Muscle layer of duodenum (tissue), 2 donors: Measurements from ENCODE around the gene PEX14.
"Not testable (repeated sequence)": the region's sequence is repeated elsewhere in the genome, so short reads cannot be mapped to it uniquely, and the experiment has no call there.

ENCODE experiments used
- H3K27ac ChIP-seq: one replicate; pipeline ENCODE4 v1.7.0; 2013; ENCODE audit warnings: mild to moderate bottlenecking, low read length
- H3K27me3 ChIP-seq: one replicate; pipeline ENCODE4 v1.7.0; 2013; ENCODE audit warnings: low read depth, mild to moderate bottlenecking, control low read depth, low read length
- H3K36me3 ChIP-seq, 2 donors: one replicate each; pipeline ENCODE4 v1.7.0; 2013; ENCODE audit warnings: low read length in 2 of 2, control low read depth in 1 of 2, mild to moderate bottlenecking in 1 of 2; ENCODE audit not compliant: insufficient read depth in 2 of 2, control insufficient read depth in 1 of 2
- H3K4me1 ChIP-seq, 2 donors: one replicate each; pipeline ENCODE4 v1.7.0; 2013; ENCODE audit warnings: low read length in 2 of 2, mild to moderate bottlenecking in 2 of 2, control low read depth in 1 of 2, moderate library complexity in 1 of 2; ENCODE audit not compliant: insufficient read depth in 2 of 2, control insufficient read depth in 1 of 2
- H3K4me3 ChIP-seq, 2 donors: one replicate each; pipeline ENCODE4 v1.7.0; 2013; ENCODE audit warnings: low read length in 2 of 2, low read depth in 1 of 2, mild to moderate bottlenecking in 1 of 2
- H3K9me3 ChIP-seq, 2 donors: one replicate each; pipeline ENCODE4 v1.7.0; 2013; ENCODE audit warnings: low read length in 2 of 2, control low read depth in 1 of 2, mild to moderate bottlenecking in 1 of 2; ENCODE audit not compliant: control insufficient read depth in 1 of 2
- donor health status: healthy.

The PEX14 gene

DNA sequence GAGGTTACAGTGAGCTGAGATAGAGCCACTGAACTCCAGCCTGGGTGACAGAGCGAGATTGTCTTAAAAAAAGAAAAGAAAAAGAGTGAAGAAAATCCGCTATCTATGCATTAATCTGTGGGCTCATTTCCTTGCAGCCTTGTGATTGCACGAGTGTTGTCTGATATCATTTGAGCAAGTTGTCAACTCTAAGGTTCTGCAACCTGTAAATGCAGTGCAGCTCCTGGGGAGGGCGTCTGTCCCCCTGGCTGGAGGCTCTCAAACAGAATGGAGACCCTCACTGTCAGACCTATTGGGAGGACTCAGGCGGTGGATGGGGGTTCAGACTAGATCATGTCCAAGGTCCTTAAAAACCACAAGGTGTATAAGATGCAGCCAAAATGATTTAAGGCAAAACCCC lies 18.7 kb upstream of the PEX14 start:
- Histone ChIP-seq H3K36me3 (peaks cover 1 to 8% of the 10 kb centered on the region in 2 donors), H3K9me3 (no peaks in the 10 kb centered on the region), H3K4me3 (no peak overlapping the region), H3K27me3 (no peaks in the 10 kb centered on the region), H3K27ac (no peak overlapping the region), H3K4me1 (peaks cover 0 to 7% of the 10 kb centered on the region in 2 donors)

DNA sequence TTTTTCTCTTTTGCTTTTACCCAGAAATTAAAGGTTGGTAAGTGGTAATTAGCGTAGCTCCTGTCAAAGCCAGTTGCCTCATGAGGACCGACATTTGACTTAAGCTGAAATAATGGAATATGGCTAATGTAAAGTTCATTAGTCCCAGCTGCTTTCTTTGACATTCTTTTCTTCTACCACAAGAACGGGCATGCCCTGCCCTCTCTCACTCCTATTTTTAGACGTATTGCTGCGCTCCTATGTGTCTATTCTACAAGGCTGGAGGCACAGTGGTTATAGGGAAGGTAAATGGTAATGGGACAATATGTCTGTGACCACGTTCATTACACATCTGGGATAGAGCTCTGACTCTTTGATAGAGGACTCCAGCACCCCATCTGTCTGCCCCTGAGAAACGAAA lies 18.1 kb upstream of the PEX14 start:
- Histone ChIP-seq H3K4me1 (peaks cover 0 to under 1% of the 10 kb centered on the region in 2 donors), H3K27ac (no peak overlapping the region), H3K36me3 (peaks cover 7 to 15% of the 10 kb centered on the region in 2 donors), H3K9me3 (no peaks in the 10 kb centered on the region), H3K4me3 (no peak overlapping the region), H3K27me3 (no peaks in the 10 kb centered on the region)

DNA sequence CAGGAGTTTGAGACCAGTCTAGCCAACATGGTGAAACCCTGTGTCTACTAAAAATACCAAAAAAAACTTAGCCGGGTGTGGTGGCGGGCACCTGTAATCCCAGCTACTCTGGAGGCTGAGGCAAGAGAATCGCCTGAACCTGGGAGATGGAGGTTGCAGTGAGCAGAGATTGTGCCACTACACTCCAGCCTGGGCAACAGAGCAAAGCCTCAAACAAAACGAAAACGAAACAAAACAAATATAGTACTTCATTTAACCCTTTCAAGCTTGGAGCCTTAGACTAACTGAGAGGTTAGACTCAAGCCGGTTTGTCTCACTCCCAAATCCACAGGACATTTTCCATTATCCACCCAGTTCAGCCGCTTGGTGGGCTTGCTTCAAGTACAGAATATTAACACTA lies 17.3 kb upstream of the PEX14 start:
- H3K36me3 ChIP-seq, result peaks cover 14 to 17% of the 10 kb centered on the region in 2 donors
- H3K9me3 ChIP-seq, H3K27ac ChIP-seq, H3K4me3 ChIP-seq, H3K4me1 ChIP-seq, H3K27me3 ChIP-seq: not testable (repeated sequence)

DNA sequence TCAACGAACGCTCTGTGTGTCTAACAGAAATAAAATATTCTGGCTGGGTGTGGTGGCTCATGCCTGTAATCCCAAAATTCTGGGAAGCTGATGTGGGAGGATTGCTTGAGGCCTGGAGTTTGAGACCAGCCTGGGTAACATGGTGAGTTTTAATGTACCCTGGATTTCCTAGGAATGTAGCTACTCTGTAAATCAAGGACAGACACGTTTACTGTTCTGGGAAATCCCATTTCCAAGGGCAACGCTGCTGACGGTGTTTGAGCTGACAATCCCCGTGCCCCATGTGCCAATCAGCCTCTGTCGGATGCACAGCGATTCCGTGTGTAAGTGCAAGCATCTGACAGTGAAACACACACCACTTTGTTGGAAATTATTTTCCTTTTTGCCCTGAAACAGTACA lies 16.9 kb upstream of the PEX14 start:
- Histone ChIP-seq H3K4me3 (no peak overlapping the region), H3K4me1 (no peaks in the 10 kb centered on the region), H3K27ac (no peak overlapping the region)

DNA sequence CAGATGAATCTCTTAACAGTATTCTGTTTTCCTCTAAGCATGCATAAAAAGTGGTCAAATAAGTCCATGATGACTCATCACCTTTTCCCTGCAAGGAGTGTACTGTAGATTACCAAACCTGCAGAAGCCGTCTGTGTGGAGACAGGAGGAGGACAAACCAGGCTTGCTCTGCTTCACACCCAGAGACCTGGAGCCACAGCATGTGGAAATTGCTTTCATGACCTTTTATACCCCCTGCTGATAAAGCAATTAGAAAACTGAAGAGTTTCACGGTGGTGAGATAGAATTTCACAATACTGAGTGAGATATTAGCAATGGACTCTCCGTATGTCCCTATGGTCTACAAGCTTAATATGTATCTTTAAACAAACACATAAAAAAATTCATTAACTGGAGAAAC lies 15.6 kb upstream of the PEX14 start:
- Histone ChIP-seq H3K27ac (no peak overlapping the region), H3K9me3 (no peaks in the 10 kb centered on the region), H3K27me3 (no peaks in the 10 kb centered on the region), H3K4me1 (no peaks in the 10 kb centered on the region), H3K4me3 (no peak overlapping the region), H3K36me3 (peaks cover 28 to 30% of the 10 kb centered on the region in 2 donors)

More for the DNA sequence above, 16.9 kb upstream of the PEX14 start:
- H3K36me3 ChIP-seq, result peaks cover 18 to 21% of the 10 kb centered on the region in 2 donors
- H3K27me3 ChIP-seq, result no peaks in the 10 kb centered on the region
- no peaks in the 10 kb centered on the region for H3K9me3 ChIP-seq

DNA sequence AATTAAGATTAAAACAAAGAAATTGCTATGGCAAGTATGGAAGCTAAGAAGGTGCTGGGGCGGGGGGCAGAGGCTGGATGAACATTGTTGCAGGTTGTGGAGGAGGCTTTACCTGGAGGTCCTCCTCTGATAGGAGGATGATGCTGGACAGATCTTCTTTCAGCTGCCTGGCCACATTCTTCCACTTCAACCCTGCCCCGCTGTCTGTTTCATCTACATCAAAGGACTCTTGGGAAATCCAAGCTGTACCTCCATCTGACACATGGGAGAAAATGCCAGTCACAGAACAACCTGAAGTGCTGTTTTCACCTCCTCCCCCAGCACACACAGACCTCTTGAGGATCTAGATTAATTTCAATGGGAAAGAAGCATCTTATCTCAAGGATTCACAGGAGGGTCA lies 7.7 kb upstream of the PEX14 start:
- H3K4me1 ChIP-seq, result peaks cover 0 to 8% of the 10 kb centered on the region in 2 donors
- H3K27me3 ChIP-seq, result no peaks in the 10 kb centered on the region
- H3K27ac ChIP-seq, result no peak overlapping the region
- H3K4me3 ChIP-seq, result no peak overlapping the region
- H3K36me3 ChIP-seq, result peaks cover 32 to 60% of the 10 kb centered on the region in 2 donors
- H3K9me3 ChIP-seq, result no peaks in the 10 kb centered on the region

DNA sequence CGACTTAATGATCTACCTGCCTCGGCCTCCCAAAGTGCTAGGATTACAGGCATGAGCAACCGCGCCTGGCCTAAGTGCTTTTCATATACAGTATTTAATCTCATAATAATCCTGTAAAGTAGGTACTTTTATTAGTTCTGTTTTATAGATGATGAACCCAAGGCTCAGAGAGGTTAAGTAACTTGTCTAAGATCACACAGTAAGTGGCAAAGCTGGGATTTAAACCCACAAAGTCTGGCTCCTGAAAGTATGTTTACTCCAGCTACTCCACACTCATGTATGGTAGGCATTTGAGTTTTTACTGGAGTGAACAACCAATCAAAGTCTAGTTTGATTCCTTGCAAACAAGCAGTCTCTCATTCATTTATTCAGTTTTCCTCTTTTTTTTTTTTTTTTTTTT lies 4.7 kb upstream of the PEX14 start:
- Histone ChIP-seq H3K4me1 (peaks cover 0 to 8% of the 10 kb centered on the region in 2 donors), H3K27me3 (no peaks in the 10 kb centered on the region), H3K27ac (no peak overlapping the region), H3K9me3 (no peaks in the 10 kb centered on the region), H3K36me3 (peaks cover 13 to 31% of the 10 kb centered on the region in 2 donors), H3K4me3 (no peak overlapping the region)

DNA sequence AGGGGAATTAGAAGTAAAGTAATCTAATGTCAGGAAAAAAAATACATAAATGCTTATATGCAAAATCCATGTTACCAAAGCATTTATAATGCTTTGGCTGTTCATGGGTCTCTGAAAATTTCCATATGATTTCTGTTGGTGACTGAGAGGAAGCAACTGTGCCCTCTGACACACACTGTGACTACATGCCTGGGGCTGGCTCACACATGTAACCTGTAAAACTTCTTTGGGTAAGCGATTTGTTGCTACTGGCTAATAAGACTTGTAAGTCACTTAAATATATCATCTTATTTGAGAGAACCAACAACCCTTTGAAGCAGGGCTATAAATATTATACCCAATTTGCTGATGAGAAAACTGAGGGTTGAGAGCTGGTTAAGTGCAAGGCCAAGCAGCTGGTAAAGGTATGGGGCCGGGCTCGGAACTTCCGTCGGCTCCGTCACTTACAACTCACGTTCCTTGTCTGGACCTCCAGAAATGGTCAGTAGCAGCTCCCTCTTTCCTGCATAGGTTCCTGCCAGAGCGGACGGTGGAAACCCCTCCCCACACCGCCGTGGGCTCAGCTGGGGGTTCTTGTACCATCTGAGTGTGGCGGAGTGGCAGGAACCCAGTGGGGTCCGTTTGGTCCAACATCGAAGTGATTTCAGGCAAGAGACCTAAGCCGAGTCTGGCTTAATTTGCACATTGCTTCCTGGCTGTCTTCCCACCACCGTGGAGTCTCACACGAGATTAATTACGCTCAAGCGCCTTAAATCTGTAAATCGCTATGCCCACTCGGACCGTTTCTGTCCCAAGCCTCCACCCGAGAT lies 3.1 kb upstream of the PEX14 start:
- Histone ChIP-seq H3K27ac (peak overlapping the region; percentile 67), H3K4me3 (peak overlapping the region; percentile 89 to 98), H3K4me1 (peaks cover 5 to 22% of the 10 kb centered on the region in 2 donors)

DNA sequence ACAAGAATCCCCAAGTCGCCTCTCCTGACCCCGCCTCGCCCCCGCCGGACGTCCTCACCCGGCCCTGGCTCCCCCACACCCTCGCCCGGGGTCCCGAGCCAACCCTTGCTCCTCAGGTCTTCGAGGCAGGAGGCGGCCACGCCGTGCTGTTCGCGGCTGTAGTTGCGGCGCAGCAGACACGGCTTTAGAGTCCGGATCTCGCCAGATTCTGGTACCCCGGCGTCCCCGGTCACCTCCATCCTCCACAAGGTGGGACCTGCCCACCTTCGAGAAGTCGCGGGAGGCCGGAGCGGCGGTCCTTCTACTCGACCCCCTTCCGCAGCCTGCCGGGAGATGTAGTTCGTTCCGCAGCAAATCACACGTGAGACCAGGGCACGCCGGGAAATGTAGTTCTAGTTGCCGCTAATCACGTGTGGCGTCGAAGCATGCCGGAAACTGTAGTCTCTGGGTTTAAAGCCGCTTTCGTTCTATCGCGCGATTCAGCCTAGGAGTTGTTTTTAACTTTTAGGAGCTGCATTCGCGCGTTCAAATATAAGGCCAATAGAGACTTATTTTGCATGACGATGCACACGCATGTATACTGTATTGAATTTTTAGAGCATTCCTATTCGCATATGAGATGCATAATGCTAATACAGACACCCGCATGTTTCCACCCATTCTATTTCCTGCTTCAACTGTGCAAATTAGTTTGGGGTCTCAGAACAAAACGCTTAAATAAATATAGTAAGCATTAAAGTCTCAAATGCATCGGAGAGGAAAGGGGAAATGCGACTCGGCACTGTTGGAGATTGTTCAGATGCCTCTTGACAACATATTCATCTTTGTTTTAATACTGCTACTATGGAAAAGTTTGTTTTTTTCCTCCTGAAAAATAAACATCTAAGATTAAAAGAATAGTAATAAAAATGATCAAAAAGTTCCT lies 2.3 kb upstream of the PEX14 start, which contains the start of gene DFFA:
Gene DFFA (minus strand): TSS at position 310 of the 925 bp plus-strand sequence. CDS start 71 bp downstream, at position 239.
- peak within 1 kb of the TSS; percentile 89 to 98 for H3K4me3 ChIP-seq
- H3K27ac ChIP-seq, result peak within 1 kb of the TSS; percentile 75
- peaks cover 13 to 17% of the 10 kb centered on the region in 2 donors for H3K36me3 ChIP-seq
- H3K4me1 ChIP-seq, result peaks cover 5 to 25% of the 10 kb centered on the region in 2 donors
- no peaks in the 10 kb centered on the region for H3K9me3 ChIP-seq
- H3K27me3 ChIP-seq, result no peaks in the 10 kb centered on the region

More for the DNA sequence above, 3.1 kb upstream of the PEX14 start:
- peaks cover 13 to 22% of the 10 kb centered on the region in 2 donors for H3K36me3 ChIP-seq
- no peaks in the 10 kb centered on the region for H3K9me3 ChIP-seq
- H3K27me3 ChIP-seq, result no peaks in the 10 kb centered on the region

DNA sequence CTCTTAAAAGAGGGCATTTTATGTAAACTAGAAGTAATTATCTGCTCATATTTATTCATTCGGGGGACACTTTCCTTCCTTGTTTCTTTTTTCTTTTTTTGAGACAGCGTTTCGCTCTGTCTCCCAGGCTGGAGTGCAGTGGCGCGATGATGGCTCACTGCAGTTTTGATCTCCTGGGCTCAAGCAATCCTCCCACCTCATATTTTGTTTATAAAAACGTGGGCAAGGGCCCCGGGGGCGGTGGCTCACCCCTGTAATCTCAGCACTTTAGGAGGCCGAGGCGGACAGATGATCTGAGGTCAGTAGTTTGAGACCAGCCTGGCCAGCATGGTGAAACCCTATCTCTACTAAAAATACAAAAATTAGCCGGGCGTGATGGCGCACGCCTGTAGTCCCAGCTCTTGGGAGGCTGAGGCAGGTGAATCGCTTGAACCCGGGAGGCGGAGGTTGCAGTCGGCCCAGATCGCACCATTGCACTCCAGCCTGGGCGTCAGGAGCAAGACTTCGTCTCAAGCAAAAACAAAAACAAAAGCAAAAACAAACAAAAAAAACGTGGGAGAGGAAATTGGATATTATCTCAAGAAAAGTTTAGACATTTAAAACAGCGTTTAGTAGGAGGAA lies 1.5 kb upstream of the PEX14 start:
- peaks cover 7 to 11% of the 10 kb centered on the region in 2 donors for H3K36me3 ChIP-seq
- H3K9me3 ChIP-seq, result no peaks in the 10 kb centered on the region
- H3K4me3 ChIP-seq, result peak overlapping the region; percentile 89 to 98
- H3K27ac ChIP-seq, result peak overlapping the region; percentile 75
- peaks cover 5 to 25% of the 10 kb centered on the region in 2 donors for H3K4me1 ChIP-seq
- H3K27me3 ChIP-seq, result no peaks in the 10 kb centered on the region

DNA sequence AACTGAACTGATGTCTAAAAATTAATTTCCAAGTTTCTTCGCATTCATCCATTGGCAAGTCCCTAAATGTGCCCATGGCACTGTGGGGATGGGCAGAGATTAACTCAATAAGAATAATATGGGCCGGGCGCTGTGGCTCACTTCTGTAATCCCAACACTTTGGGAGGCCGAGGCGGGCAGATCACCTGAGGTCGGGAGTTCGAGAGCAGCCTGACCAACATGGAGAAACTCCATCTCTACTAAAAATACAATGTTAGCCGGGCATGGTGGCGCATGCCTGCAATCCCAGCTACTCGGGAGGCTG lies 489 bp upstream of the PEX14 start:
- Histone ChIP-seq H3K4me1 (peaks cover 5 to 25% of the 10 kb centered on the region in 2 donors), H3K4me3 (peak overlapping the region; percentile 88 to 95)
- H3K9me3 ChIP-seq, H3K36me3 ChIP-seq, H3K27ac ChIP-seq, H3K27me3 ChIP-seq: not testable (repeated sequence)
